HG02884 (cell line): ENCODE data around the gene CAMK2D.

Experiments
- ATAC-seq: cut with Tn5 transposase; IDR thresholded peaks from one replicate; pipeline ENCODE4 v1.9.1; 2021; ENCODE audit warnings: mild to moderate bottlenecking, moderate library complexity; ENCODE audit not compliant: unreplicated experiment

CAMK2D gene

GRCh38 chr4:113539408-113539807 lies 222.1 kb downstream of the CAMK2D start:
- ATAC-seq: peak; percentile 84

- ATAC-seq: no peak
Measured at GRCh38 chr4:113537628-113538027, 223.9 kb downstream of the CAMK2D start.

- ATAC-seq: no peak
Measured at GRCh38 chr4:113537203-113537602, 224.3 kb downstream of the CAMK2D start.

- ATAC-seq: no peak
Measured at GRCh38 chr4:113534711-113535110, 226.8 kb downstream of the CAMK2D start.

GRCh38 chr4:113531572-113531971 lies 230.0 kb downstream of the CAMK2D start:
- ATAC-seq: no peak

- no peak for ATAC-seq
Measured at GRCh38 chr4:113528395-113528794, 233.1 kb downstream of the CAMK2D start.

- no peak for ATAC-seq
Measured at GRCh38 chr4:113525521-113525920, 236.0 kb downstream of the CAMK2D start.

GRCh38 chr4:113524505-113525186 lies 236.9 kb downstream of the CAMK2D start:
- peak; percentile 14 for ATAC-seq

- peak; percentile 97 for ATAC-seq
Measured at GRCh38 chr4:113524096-113524495, 237.4 kb downstream of the CAMK2D start.

GRCh38 chr4:113522433-113522832 lies 239.1 kb downstream of the CAMK2D start:
- ATAC-seq: no peak

- ATAC-seq: no peak
Measured at GRCh38 chr4:113513382-113513781, 248.2 kb downstream of the CAMK2D start.

- ATAC-seq: no peak
Measured at GRCh38 chr4:113512880-113513279, 248.7 kb downstream of the CAMK2D start.

GRCh38 chr4:113511944-113512343 lies 249.6 kb downstream of the CAMK2D start:
- ATAC-seq: no peak

GRCh38 chr4:113509851-113510250 lies 251.7 kb downstream of the CAMK2D start:
- ATAC-seq: no peak

GRCh38 chr4:113505044-113505443 lies 256.5 kb downstream of the CAMK2D start:
- no peak for ATAC-seq

GRCh38 chr4:113504422-113504821 lies 257.1 kb downstream of the CAMK2D start:
- no peak for ATAC-seq

GRCh38 chr4:113503691-113504090 lies 257.8 kb downstream of the CAMK2D start:
- no peak for ATAC-seq

- ATAC-seq: no peak
Measured at GRCh38 chr4:113502906-113503305, 258.6 kb downstream of the CAMK2D start.

- ATAC-seq: no peak
Measured at GRCh38 chr4:113502476-113502875, 259.1 kb downstream of the CAMK2D start.

GRCh38 chr4:113500424-113500823 lies 261.1 kb downstream of the CAMK2D start:
- ATAC-seq: no peak

GRCh38 chr4:113499696-113500095 lies 261.8 kb downstream of the CAMK2D start:
- no peak for ATAC-seq

- ATAC-seq: no peak
Measured at GRCh38 chr4:113499166-113499565, 262.4 kb downstream of the CAMK2D start.
